G401 (cell line): ENCODE measurements around the gene ITGB1. TPM values are rescaled to one million over a fixed set of nuclear protein-coding genes. Genes with fewer than 3 reads are reported as not detected.
"Not testable (repeated sequence)": the region's sequence is repeated elsewhere in the genome, so short reads cannot be mapped to it uniquely, and the experiment has no call there.

Source experiments
- DNase-seq: peaks from one replicate; pipeline ENCODE4 v3.0.0-alpha.2; 2015; ENCODE audit warnings: low spot score
- in situ Hi-C: cut with HindIII; loops from 2 replicates; pipeline ENCODE4 v1.10.0; 2016; ENCODE audit warnings: low sequenced_read_pairs, mixed read lengths
- total RNA-seq: library from RNA; depleted of rRNA; stranded (reverse); fragments of >200 nt; shearing (Covaris generic); gene quantifications from 2 replicates; pipeline ENCODE4 v1.2.3, GENCODE V29; 2014

ITGB1 gene
- total RNA-seq, 1 experiment from 2014 or later: 444 TPM

- DNase-seq: no peak
Observed at GRCh38 chr10:32981760-32982159, 23.7 kb upstream of the ITGB1 start.

GRCh38 chr10:32980558-32981468 is 22.8 kb upstream of the ITGB1 start:
- in situ Hi-C loops: no loop called here
- peak; percentile 97 for DNase-seq

More at GRCh38 chr10:32981760-32982159, 23.7 kb upstream of the ITGB1 start:
- in situ Hi-C loops: no loop called here

- in situ Hi-C loops: no loop called here
- DNase-seq: no peak
Observed at GRCh38 chr10:32980242-32980557, 22.2 kb upstream of the ITGB1 start.

- in situ Hi-C loops, DNase-seq: not testable (repeated sequence)
Observed at GRCh38 chr10:32979719-32980118, 21.7 kb upstream of the ITGB1 start.

GRCh38 chr10:32979041-32979440 is 21.0 kb upstream of the ITGB1 start:
- DNase-seq: no peak
- in situ Hi-C loops: no loop called here

- in situ Hi-C loops, DNase-seq: not testable (repeated sequence)
Observed at GRCh38 chr10:32977846-32978809, 20.1 kb upstream of the ITGB1 start.

GRCh38 chr10:32976338-32976737 is 18.3 kb upstream of the ITGB1 start:
- no peak for DNase-seq
- in situ Hi-C loops: no loop called here

- in situ Hi-C loops: no loop called here
- no peak for DNase-seq
Observed at GRCh38 chr10:32972929-32973328, 14.9 kb upstream of the ITGB1 start.

- DNase-seq: no peak
- in situ Hi-C loops: no loop called here
Observed at GRCh38 chr10:32972460-32972859, 14.4 kb upstream of the ITGB1 start.

GRCh38 chr10:32971536-32972091 is 13.6 kb upstream of the ITGB1 start:
- peak; percentile 46 for DNase-seq
- in situ Hi-C loops: no loop called here

- in situ Hi-C loops: no loop called here
- no peak for DNase-seq
Observed at GRCh38 chr10:32970910-32971309, 12.9 kb upstream of the ITGB1 start.

GRCh38 chr10:32964270-32964669 is 6.2 kb upstream of the ITGB1 start:
- no peak for DNase-seq
- in situ Hi-C loops: no loop called here

- in situ Hi-C loops: no loop called here
- no peak for DNase-seq
Observed at GRCh38 chr10:32963096-32963495, 5.1 kb upstream of the ITGB1 start.

- in situ Hi-C loops: no loop called here
Observed at GRCh38 chr10:32962521-32962920, 4.5 kb upstream of the ITGB1 start.

GRCh38 chr10:32961895-32962369 is 3.9 kb upstream of the ITGB1 start:
- in situ Hi-C loops: no loop called here
- peak; percentile 34 for DNase-seq

More at GRCh38 chr10:32962521-32962920, 4.5 kb upstream of the ITGB1 start:
- DNase-seq: no peak

GRCh38 chr10:32961343-32961894 is 3.4 kb upstream of the ITGB1 start:
- in situ Hi-C loops: no loop called here
- DNase-seq: no peak

GRCh38 chr10:32960022-32960421 is 2.0 kb upstream of the ITGB1 start:
- in situ Hi-C loops: no loop called here
- no peak for DNase-seq

- DNase-seq: peak; percentile 20
- in situ Hi-C loops: no loop called here
Observed at GRCh38 chr10:32959006-32959920, 1.2 kb upstream of the ITGB1 start.
